IMR-90 (cell line): Measurements from ENCODE around the gene IFNGR1. TPM values are rescaled to one million over a fixed set of nuclear protein-coding genes. Genes with fewer than 3 reads are reported as not detected.

Experiments
- ATAC-seq: fragments of 200-7000 bp; cut with Tn5 transposase; 2 replicates; pipeline ENCODE4 v1.9.1; 2020; ENCODE audit warnings: low read depth, mild to moderate bottlenecking, moderate library complexity
- BruUV-seq: library from RNA; stranded (reverse); fragments of 400-500 nt; replicated peaks from 2 replicates; lab custom pipeline; 2021; lab: Mats Ljungman, UMichigan
- CTCF ChIA-PET: fragments of 300-600 bp; formaldehyde crosslinking; extraction: SDS; loops from one replicate; lab custom pipeline; 2021; ENCODE audit warnings: antibody characterized with exemption; lab: Yijun Ruan, JAX
- POLR2A ChIA-PET: fragments of 300-600 bp; sonication (Branson Sonifier 250); formaldehyde crosslinking; loops from one replicate; lab custom pipeline; 2022; ENCODE audit warnings: antibody characterized with exemption; ENCODE audit not compliant: unreplicated experiment; lab: Charles Lee
- DNase-seq: peaks from one replicate; pipeline ENCODE4 v3.0.0; 2013
- H2AFZ ChIP-seq: replicated peaks from 2 replicates; pipeline ENCODE3; 2013; ENCODE audit warnings: low read length, mild to moderate bottlenecking; ENCODE audit not compliant: poor library complexity
- H2AK5ac ChIP-seq: 2 replicates; pipeline ENCODE4 v1.6.1; 2013; ENCODE audit warnings: low read depth, low read length, inconsistent platforms
- H2AK9ac ChIP-seq: replicated peaks from 2 replicates; pipeline ENCODE3; 2013; ENCODE audit warnings: mild to moderate bottlenecking, low read depth, low read length, moderate library complexity; ENCODE audit not compliant: poor library complexity
- H2BK120ac ChIP-seq: 2 replicates; pipeline ENCODE4 v1.6.1; 2013; ENCODE audit warnings: low read depth, low read length, inconsistent platforms
- H2BK15ac ChIP-seq: 3 replicates; pipeline ENCODE4 v1.6.1; 2013; ENCODE audit warnings: low read depth, low read length, inconsistent platforms
- H2BK20ac ChIP-seq: 2 replicates; pipeline ENCODE4 v1.6.1; 2013; ENCODE audit warnings: low read depth, mild to moderate bottlenecking, inconsistent platforms, low read length, moderate library complexity
- H2BK5ac ChIP-seq: 2 replicates; pipeline ENCODE4 v1.6.1; 2013; ENCODE audit warnings: mild to moderate bottlenecking, low read depth, low read length, inconsistent platforms; ENCODE audit not compliant: poor library complexity, severe bottlenecking
- H3K14ac ChIP-seq: replicated peaks from 2 replicates; pipeline ENCODE4 v1.6.1; 2013; ENCODE audit warnings: low read depth, low read length, inconsistent platforms
- H3K18ac ChIP-seq: 2 replicates; pipeline ENCODE4 v1.6.1; 2013; ENCODE audit warnings: low read depth, low read length, control low read depth
- H3K23ac ChIP-seq: 2 replicates; pipeline ENCODE4 v1.6.1; 2013; ENCODE audit warnings: low read depth, low read length, inconsistent platforms
- H3K27ac ChIP-seq: 2 replicates; pipeline ENCODE4 v1.5.1; 2013; ENCODE audit warnings: mild to moderate bottlenecking, control low read depth, low read length; ENCODE audit not compliant: insufficient read depth
- H3K27me3 ChIP-seq: 2 replicates; pipeline ENCODE4 v1.6.1; 2013; ENCODE audit warnings: low read length; ENCODE audit not compliant: control insufficient read depth, insufficient read depth
- H3K36me3 ChIP-seq: 2 replicates; pipeline ENCODE4 v1.6.1; 2013; ENCODE audit warnings: low read length, mixed read lengths; ENCODE audit not compliant: control insufficient read depth, insufficient read depth
- H3K4ac ChIP-seq: 2 replicates; pipeline ENCODE4 v1.6.1; 2013; ENCODE audit warnings: low read depth, low read length, inconsistent platforms
- H3K4me1 ChIP-seq: 2 replicates; pipeline ENCODE4 v1.6.1; 2013; ENCODE audit warnings: low read length, mixed read lengths; ENCODE audit not compliant: control insufficient read depth, insufficient read depth
- H3K4me2 ChIP-seq: 2 replicates; pipeline ENCODE4 v1.6.1; 2013; ENCODE audit warnings: low read depth, mild to moderate bottlenecking, control low read depth, low read length, moderate library complexity
- H3K4me3 ChIP-seq: 2 replicates; pipeline ENCODE4 v1.5.1; 2013; ENCODE audit warnings: low read depth, mild to moderate bottlenecking, control low read depth, low read length, moderate library complexity; ENCODE audit not compliant: insufficient read depth
- H3K56ac ChIP-seq: 2 replicates; pipeline ENCODE4 v1.6.1; 2013; ENCODE audit warnings: low read length, inconsistent platforms; ENCODE audit not compliant: insufficient read depth; ENCODE audit errors: extremely low read depth
- H3K79me1 ChIP-seq, 2 experiments: 2 replicates each; pipeline ENCODE4 v1.6.1; 2013; ENCODE audit warnings: low read length in 2 of 2, inconsistent platforms in 1 of 2, low read depth in 1 of 2
- H3K9ac ChIP-seq: 2 replicates; pipeline ENCODE4 v1.6.1; 2013; ENCODE audit warnings: low read depth, low read length, control low read depth
- H3K9me1 ChIP-seq: 2 replicates; pipeline ENCODE4 v1.6.1; 2013; ENCODE audit warnings: low read length, inconsistent platforms; ENCODE audit not compliant: insufficient read depth
- H3K9me3 ChIP-seq: 2 replicates; pipeline ENCODE4 v1.6.1; 2013; ENCODE audit warnings: low read length; ENCODE audit not compliant: control insufficient read depth, insufficient read depth
- H4K20me1 ChIP-seq: 2 replicates; pipeline ENCODE4 v1.6.1; 2013; ENCODE audit warnings: low read length, inconsistent platforms; ENCODE audit not compliant: insufficient read depth
- H4K5ac ChIP-seq: 2 replicates; pipeline ENCODE4 v1.6.1; 2013; ENCODE audit warnings: mild to moderate bottlenecking, low read depth, low read length, control low read depth
- H4K8ac ChIP-seq, 2 experiments: 2 replicates each; pipeline ENCODE4 v1.6.1; 2013; ENCODE audit warnings: low read depth in 2 of 2, low read length in 2 of 2, control low read depth in 1 of 2, inconsistent platforms in 1 of 2
- H4K91ac ChIP-seq: 2 replicates; pipeline ENCODE4 v1.6.1; 2013; ENCODE audit warnings: low read depth, low read length, inconsistent platforms; ENCODE audit not compliant: insufficient read depth
- BHLHE40 ChIP-seq: fragments of 150-350 bp; IDR thresholded peaks from 2 replicates; pipeline ENCODE4 v1.6.1; 2016; ENCODE audit warnings: mild to moderate bottlenecking, low read depth, low read length
- CEBPB ChIP-seq: IDR thresholded peaks from 2 replicates; pipeline ENCODE4 v1.6.1; 2012; ENCODE audit warnings: low read depth, low read length, improper control_type of control experiment
- CHD1 ChIP-seq: IDR thresholded peaks from 2 replicates; pipeline ENCODE4 v1.6.1; 2012; ENCODE audit warnings: low read depth, low read length, improper control_type of control experiment
- CTCF ChIP-seq: conservative IDR thresholded peaks from 2 replicates; pipeline ENCODE4 v1.5.1; 2012; ENCODE audit warnings: mild to moderate bottlenecking, low read depth, low read length, improper control_type of control experiment
- ELK1 ChIP-seq: fragments of 150-350 bp; IDR thresholded peaks from 2 replicates; pipeline ENCODE4 v1.6.1; 2016; ENCODE audit warnings: low read depth, mild to moderate bottlenecking, low read length, moderate library complexity, borderline replicate concordance
- FOS ChIP-seq: fragments of 150-350 bp; IDR thresholded peaks from 2 replicates; pipeline ENCODE4 v1.6.1; 2016; ENCODE audit warnings: low read depth, low read length
- MAFK ChIP-seq: IDR thresholded peaks from 2 replicates; pipeline ENCODE4 v1.6.1; 2012; ENCODE audit warnings: low read depth, low read length, improper control_type of control experiment
- MAZ ChIP-seq: IDR thresholded peaks from 2 replicates; pipeline ENCODE4 v1.6.1; 2012; ENCODE audit warnings: low read depth, mild to moderate bottlenecking, low read length, improper control_type of control experiment, moderate library complexity, borderline replicate concordance
- MXI1 ChIP-seq: IDR thresholded peaks from 2 replicates; pipeline ENCODE4 v1.6.1; 2012; ENCODE audit warnings: low read depth, mild to moderate bottlenecking, low read length, moderate library complexity, borderline replicate concordance
- NFE2L2 ChIP-seq: fragments of 150-350 bp; IDR thresholded peaks from 2 replicates; pipeline ENCODE4 v1.6.1; 2016; ENCODE audit warnings: low read depth, mild to moderate bottlenecking, low read length
- POLR2A ChIP-seq: IDR thresholded peaks from 2 replicates; pipeline ENCODE4 v1.6.1; 2012; ENCODE audit warnings: mild to moderate bottlenecking, low read depth, low read length
- RAD21 ChIP-seq: IDR thresholded peaks from 2 replicates; pipeline ENCODE4 v1.6.1; 2012; ENCODE audit warnings: low read length, improper control_type of control experiment
- RCOR1 ChIP-seq: IDR thresholded peaks from 2 replicates; pipeline ENCODE4 v1.6.1; 2012; ENCODE audit warnings: mild to moderate bottlenecking, low read length, improper control_type of control experiment; ENCODE audit not compliant: insufficient replicate concordance
- RFX5 ChIP-seq: IDR thresholded peaks from 2 replicates; pipeline ENCODE4 v1.8.0; 2012; ENCODE audit warnings: low read depth, mild to moderate bottlenecking, low read length, moderate library complexity
- SMC3 ChIP-seq: fragments of 150-350 bp; IDR thresholded peaks from 2 replicates; pipeline ENCODE4 v1.6.1; 2016; ENCODE audit warnings: low read depth, mild to moderate bottlenecking, antibody characterized with exemption, low read length, moderate library complexity
- USF2 ChIP-seq: fragments of 150-350 bp; IDR thresholded peaks from 2 replicates; pipeline ENCODE4 v1.6.1; 2017; ENCODE audit warnings: mild to moderate bottlenecking, antibody characterized with exemption, low read length, low read depth
- whole genome bisulfite sequencing, 2 experiments: methylation state at CpG; one replicate each; pipeline versions ENCODE4 v1.1.5 to v1.1.7; 2013; ENCODE audit warnings: missing lambda C conversion rate in 2 of 2; ENCODE audit not compliant: insufficient read length in 1 of 2; ENCODE audit errors: extremely low coverage in 2 of 2; 5-methylcytosine and 5-hydroxymethylcytosine counted together
- dilution Hi-C: fragments of 300-500 bp; cut with HindIII; formaldehyde crosslinking; loops from one replicate; pipeline ENCODE4 v1.14.3; 2018; ENCODE audit warnings: low sequenced_read_pairs; ENCODE audit not compliant: unreplicated experiment
- in situ Hi-C: fragments of 300-500 bp; cut with MboI; formaldehyde crosslinking; loops from 3 replicates; pipeline ENCODE4 v1.14.3; 2019; ENCODE audit warnings: low sequenced_read_pairs, inconsistent platforms, mixed read lengths
- intact Hi-C: fragments of 100-400 bp; cut with micrococcal nuclease; formaldehyde crosslinking; loops from 2 replicates; pipeline ENCODE4 v1.10.0; 2022
- polyA plus RNA-seq, 3 experiments: library from polyadenylated mRNA; depleted of rRNA; stranded (reverse); fragments of >200 nt; gene quantifications; 2 replicates each; pipeline ENCODE4 v1.2.3, GENCODE V29; 2012; ENCODE audit warnings: low replicate concordance in 1 of 3
- total RNA-seq: library from RNA; depleted of rRNA; stranded (reverse); fragments of >200 nt; gene quantifications from 2 replicates; pipeline ENCODE4 v1.2.3, GENCODE V29; 2012

The IFNGR1 gene
- total and polyA plus RNA-seq, 2 of the 4 experiments (the other 2 are of a cell fraction): 19.1 to 25.6 TPM

GRCh38 chr6:137248702-137249101 lies 29.5 kb upstream of the IFNGR1 start:
- Histone ChIP-seq H3K27ac (no peak overlapping the region), H3K14ac (no peak overlapping the region), H3K56ac (no peak overlapping the region), H4K20me1 (no peaks in the 10 kb centered on the region), H2AK5ac (no peak overlapping the region), H2BK120ac (no peak overlapping the region), H3K23ac (no peak overlapping the region), H2BK5ac (no peak overlapping the region), H3K4ac (no peak overlapping the region), H3K4me2 (no peak overlapping the region), H2AK9ac (no peak overlapping the region), H2AFZ (no peak overlapping the region), H3K9me3 (no peaks in the 10 kb centered on the region), H3K9ac (no peak overlapping the region), H3K36me3 (no peaks in the 10 kb centered on the region), H4K5ac (no peak overlapping the region), H2BK15ac (no peak overlapping the region), H3K4me1 (no peaks in the 10 kb centered on the region), H3K79me1 (no peaks in the 10 kb centered on the region), H3K27me3 (peaks cover 2% of the 10 kb centered on the region; the same call in 1 of the 2 replicates), H3K18ac (no peak overlapping the region), H2BK20ac (no peak overlapping the region), H4K8ac (no peak overlapping the region), H3K9me1 (no peaks in the 10 kb centered on the region), H3K4me3 (no peak overlapping the region), H4K91ac (no peak overlapping the region)
- 32% methylated on average over 3 of the region's 4 CpGs; no CpG with 5 or more reads in 1 of the 2 experiments for WGBS, 2 experiments
- ATAC-seq (no peak), DNase-seq (no peak)
- intact Hi-C loops: no loop called here
- TF ChIP-seq NFE2L2 (no peak), CHD1 (no peak), MAFK (no peak), USF2 (no peak), ELK1 (no peak), MAZ (no peak), CTCF (no peak), RFX5 (no peak), RAD21 (no peak), BHLHE40 (no peak), CEBPB (no peak), RCOR1 (no peak), FOS (no peak), SMC3 (no peak), MXI1 (no peak), POLR2A (no peak)
- ChIA-PET POLR2A (no interaction called here), CTCF (no interaction called here)
- dilution Hi-C loops: no loop called here
- in situ Hi-C loops: no loop called here
- BruUV-seq: no TSS peak
